GM18508 (cell line): Measurements from ENCODE around the gene PXYLP1.
"Not testable (repeated sequence)": the region's sequence is repeated elsewhere in the genome, so short reads cannot be mapped to it uniquely, and the experiment has no call there.

ENCODE experiments used
- ATAC-seq: cut with Tn5 transposase; IDR thresholded peaks from one replicate; pipeline ENCODE4 v1.9.1; 2021; ENCODE audit warnings: moderate number of reproducible peaks; ENCODE audit not compliant: insufficient read depth, unreplicated experiment

The PXYLP1 gene

DNA sequence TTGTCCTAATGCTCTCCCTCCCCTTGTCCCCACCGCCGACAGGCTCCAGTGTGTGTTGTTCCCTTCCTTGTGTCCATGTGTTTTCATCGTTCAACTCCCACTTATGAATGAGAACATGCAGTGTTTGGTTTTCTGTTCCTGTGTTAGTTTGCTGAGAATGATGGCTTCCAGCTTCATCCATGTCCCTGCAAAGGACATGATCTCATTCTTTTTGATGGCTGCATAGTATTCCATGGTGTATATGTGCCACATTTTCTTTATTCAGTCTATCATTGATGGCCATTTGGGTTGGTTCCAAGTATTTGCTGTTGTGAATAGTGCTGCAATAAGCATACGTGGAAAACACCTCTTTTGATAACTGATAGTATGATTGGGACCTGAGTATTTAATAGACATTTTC lies 82.8 kb downstream of the PXYLP1 start:
- ATAC-seq = not testable (repeated sequence)

- ATAC-seq = no peak
Measured at GRCh38 chr3:141316851-141317250, 85.2 kb downstream of the PXYLP1 start.

DNA sequence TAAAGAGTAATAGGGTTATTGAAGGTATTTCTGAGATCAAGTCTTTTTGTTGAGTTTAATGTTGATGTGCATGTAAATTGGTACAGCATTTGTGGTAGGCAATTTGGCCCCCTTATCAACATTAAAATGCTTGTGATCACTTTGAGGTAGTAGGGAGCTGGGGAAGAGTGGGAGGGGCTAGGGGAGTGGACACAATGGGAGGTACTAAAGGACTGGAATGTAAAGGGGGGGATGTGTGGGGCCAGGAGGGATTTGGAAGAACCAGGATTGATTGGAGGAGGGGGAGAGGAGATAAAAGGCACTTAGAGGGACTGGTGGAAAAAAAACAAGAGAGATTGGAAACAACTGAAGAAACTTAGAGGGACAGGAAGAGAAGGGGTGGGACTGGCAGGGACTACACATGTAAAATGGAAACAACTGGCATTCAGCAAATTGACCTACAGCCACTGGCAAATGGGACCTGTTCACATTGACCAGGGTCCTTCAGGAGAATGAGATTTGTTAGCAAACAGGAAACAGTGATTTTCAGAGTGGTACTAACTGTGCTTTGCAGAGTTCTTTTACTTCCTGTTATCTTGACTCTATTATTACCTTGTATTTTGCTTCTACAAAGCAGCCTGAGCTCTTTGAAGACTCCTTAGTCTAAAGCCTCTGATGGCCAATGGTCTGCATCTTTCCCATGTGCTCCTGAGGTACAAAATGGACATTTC lies 88.9 kb downstream of the PXYLP1 start:
- ATAC-seq = no peak

DNA sequence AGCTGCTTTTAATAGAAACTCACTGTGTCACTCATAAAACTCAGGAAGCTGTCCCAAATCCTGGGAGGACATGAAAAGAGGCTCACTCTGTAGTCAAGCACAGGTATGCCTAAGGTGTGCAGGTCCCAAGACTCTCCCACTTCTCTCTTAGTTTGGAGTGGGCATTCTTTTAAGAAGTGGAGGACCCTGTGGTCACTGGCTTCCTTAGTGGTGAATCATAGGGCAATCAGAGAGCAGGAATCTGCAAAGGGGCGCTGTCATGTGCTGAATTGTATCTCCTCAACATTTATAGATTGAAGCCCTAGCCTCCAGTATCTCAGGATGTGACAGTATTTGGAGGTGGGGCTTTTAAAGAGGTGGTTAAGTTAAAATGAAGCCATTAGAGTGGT lies 89.5 kb downstream of the PXYLP1 start:
- no peak for ATAC-seq

- no peak for ATAC-seq
Measured at GRCh38 chr3:141323936-141324704, 92.5 kb downstream of the PXYLP1 start.

DNA sequence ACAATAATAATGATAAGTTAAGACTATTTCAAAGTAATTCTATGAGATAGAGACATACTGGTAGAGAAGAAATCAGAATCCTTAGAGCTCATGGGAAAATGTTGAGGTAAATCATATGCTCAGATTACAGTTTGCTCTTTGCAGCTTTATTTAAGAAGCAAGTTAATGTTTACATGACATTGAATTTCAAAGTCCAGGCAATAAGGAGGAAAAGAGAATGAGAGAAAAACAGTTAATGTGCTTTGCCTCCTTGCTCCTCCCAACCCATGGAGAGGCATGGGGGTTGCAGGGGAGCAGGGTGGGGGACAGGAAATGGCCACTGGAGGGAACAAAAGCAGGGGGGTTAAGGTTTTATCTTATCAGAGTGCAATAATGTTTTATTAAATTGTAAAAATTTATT lies 94.5 kb downstream of the PXYLP1 start:
- ATAC-seq = no peak

- no peak for ATAC-seq
Measured at GRCh38 chr3:141326626-141327025, 95.0 kb downstream of the PXYLP1 start.

- ATAC-seq = no peak
Measured at GRCh38 chr3:141328286-141329166, 96.9 kb downstream of the PXYLP1 start.

DNA sequence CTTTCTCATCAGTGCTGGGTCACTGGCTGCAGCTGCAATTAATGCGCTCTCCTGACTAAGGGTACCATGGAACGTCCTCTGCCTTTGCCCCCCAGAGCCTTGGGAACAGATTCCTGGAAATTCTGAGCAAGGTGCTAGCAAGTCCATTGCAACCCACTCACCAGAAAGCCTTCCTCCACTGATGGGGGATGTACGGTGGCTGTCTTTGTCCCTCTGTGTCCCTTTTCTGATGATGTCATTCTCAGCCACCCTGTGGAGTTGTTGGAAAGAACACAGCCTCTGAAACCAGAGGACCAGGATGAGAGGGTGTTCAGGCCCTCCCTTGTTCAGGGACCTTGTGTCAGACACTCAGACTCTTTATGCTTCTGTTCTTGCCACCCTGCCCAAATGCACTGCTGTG lies 98.6 kb downstream of the PXYLP1 start:
- ATAC-seq = no peak

DNA sequence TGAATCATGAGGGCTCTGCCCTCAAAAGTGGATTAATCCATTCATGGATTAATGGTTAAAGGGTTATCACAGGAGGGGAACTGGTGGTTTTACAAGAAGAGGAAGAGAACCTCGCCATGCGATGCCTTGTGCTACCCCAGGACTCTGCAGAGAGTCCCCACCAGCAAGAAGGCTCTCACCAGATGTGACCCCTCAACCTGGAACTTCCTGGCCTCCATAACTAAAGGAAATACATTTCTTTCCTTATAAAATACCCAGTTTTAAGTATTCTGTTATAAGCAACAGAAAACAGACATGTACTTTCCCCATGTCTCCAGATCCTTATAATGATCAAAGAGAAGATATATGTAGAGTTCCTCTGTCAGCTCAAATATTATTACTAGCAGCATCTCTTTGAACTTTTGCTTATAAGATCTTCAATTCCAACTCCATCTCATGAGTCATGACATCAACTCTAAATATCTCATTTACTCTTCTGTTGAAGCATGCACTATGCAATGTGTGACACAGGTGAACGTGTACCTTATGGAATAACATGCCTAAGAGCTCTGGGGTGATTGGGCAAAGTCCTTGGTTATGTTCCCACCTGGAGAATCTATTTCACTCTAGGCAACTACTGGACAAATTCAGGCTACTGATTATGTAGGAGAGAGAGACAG lies 99.2 kb downstream of the PXYLP1 start:
- ATAC-seq = no peak

GRCh38 chr3:141331377-141332318 lies 100.0 kb downstream of the PXYLP1 start:
- ATAC-seq = no peak

DNA sequence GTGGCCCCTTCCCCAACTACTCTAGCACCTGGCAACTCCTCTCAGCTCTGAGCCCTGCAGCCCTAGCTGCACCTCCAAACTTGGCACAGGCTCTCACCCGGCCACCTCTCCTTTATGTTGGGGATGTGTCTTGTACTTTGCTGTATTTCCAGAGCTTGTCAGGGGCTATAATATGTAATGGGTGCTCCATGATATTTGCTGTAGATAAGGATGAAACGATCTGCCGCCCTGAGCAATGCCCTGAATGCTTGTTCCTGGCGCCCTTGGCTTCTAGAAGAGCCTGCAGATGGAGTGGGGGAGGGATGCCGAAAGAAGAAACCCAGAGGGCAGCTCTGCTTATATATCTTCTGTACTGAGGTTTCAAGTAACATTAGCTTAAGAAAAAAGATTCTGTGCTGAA lies 100.8 kb downstream of the PXYLP1 start:
- ATAC-seq = no peak

DNA sequence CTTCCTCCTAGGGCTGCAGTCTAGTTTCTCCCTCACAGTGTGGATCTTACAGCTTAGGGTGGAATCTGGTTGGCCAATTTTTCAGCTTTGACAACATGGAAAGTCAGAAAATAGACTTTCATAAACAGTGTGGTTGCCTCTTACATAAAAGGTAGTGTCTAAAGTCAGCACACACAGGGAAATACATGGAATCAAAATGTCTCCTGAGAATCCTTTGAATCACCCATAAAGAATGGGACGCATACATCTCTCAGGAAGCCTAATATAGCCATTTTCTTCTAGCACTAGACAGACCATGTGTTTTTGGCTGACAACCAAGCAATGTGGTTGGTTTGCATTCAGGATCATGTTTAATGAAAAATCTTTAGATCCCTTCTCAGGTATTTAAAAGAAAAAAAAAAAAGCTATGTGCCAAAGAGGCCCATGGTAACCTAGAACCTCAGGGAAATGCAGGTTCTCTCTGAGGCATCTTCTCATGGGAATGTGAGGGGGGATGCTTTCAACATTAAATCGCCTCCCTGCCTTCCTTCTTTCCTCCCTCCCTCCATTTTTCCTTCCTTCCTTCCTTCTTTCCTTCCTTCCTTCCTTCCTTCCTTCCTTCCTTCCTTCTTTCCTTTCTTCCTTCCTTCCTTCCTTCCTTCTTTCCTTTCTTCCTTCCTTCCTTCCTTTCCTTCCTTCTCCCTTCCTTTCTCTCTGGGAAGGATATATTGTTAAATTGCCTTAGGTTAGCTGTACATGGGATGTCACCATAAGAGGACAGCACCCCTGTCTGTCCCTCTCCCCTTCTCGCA lies 102.4 kb downstream of the PXYLP1 start:
- ATAC-seq = no peak

- no peak for ATAC-seq
Measured at GRCh38 chr3:141334627-141335250, 103.1 kb downstream of the PXYLP1 start.

DNA sequence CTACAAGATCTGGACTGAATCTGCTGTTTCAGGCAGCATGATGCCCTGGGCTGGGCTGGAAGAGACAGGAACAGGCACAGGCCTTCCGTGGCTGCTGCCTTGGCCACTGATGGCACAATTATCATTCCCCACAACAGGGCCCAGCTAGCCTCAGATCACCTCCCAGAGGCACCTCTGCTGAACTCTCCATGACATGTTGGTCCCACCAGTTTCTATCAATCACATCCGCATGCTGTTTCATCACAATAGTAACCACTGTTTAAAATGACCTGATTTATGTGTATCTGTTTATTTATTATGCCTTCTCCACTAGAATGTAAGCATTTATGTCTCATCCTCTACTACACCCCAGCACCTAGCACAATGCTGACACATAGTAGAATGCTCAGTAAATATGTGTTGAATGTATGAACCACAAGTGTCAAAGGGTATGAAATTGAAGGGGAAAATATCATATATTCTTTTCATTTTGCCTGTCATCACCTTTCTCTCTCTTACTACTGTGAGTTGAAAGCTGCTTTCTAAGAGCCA lies 104.0 kb downstream of the PXYLP1 start:
- ATAC-seq = no peak

DNA sequence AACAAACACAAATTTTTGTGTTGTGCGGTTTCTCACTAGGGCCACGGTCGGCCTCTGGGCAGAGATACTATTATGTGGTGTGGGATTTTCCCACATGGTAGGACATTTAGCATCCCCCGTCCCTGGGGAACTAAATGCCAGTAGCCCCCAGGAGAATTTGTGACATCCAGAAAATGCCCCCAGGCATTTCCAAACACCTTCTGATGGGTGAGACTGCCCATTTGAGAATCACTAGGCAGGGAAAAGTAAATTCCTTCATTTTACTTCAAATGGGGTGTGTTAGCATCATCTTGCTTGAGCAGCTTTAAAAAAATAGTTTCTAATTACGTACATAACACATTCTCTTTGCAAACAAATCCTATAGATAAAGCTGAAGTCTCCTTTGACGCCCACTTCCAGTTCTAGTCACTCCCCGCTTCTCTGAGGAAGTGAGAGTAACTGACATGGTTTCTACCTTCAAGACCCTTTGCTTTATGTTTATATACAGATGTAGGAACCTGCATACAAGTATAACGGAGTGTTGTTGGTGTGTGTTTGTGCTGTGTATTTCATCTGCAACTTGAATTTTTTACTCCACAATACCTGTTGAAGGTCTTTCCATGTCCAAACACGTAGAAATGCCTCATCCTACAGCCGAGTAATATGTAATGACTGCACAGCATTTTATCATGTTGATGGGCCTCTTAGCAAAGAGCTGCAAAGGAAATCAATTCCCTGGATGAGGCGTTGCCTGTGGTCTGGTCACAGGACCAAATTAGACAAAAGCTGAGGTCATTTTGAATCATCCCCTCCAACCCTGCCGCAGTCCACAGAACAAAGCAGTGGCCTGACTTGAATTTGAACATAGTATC lies 105.3 kb downstream of the PXYLP1 start:
- ATAC-seq = peak; percentile 62

DNA sequence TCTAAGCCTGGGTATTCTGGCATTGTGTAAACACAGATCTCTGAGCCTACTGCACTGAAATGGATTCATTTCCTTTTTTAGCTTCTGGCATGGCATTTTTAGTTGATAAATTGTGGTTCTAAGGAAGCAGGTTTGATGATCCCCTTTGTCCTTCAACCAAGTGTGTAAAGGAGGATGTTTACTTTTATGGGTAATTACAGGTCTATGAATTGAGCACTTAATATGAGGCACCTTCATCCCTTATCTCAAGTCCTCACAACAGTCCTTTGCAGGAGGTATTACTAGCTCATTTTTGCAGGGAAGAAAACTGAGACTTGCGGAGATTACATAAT lies 105.9 kb downstream of the PXYLP1 start:
- no peak for ATAC-seq
